ENCODE results near the gene SORCS2.

Gene SORCS2

DNA sequence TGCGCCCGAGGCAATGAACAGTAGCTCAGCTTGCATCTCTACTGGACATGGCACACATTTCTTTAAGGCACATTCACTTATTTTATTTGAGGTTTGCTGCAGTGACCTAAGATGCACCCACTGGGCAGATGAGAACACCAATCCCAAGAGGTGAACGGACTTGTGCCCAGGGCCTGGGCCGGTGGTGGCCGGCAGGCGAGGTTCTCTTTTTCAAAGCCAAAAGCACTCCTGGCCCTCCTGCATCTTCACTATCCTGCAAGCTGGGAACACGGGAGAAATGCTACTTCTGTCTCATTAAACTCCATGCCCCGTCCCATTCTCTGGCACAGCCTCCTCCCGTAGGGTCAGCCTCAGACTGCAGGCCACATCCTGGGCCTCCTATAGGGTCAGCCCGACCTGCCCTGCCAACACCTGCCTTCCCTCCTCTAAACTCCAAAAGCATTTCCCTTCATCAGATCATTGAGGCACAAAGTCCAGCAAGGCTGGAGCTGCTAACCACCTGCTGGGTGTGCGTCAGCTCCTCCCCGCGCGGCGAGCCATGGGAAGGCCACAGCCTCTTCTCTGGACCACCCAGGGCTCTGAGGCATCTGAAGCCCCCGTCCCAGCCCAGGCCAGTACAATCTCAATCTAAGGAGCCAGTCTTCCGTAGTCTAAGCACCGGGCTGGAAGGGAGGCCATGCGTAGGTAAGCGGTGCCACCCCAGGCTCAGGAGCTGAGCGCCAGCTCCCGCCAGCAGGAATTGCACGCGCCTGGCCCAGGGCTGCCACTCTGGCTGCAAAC, 581.3 kb downstream of the SORCS2 start:
- TF ChIP-seq, protein P1, sequence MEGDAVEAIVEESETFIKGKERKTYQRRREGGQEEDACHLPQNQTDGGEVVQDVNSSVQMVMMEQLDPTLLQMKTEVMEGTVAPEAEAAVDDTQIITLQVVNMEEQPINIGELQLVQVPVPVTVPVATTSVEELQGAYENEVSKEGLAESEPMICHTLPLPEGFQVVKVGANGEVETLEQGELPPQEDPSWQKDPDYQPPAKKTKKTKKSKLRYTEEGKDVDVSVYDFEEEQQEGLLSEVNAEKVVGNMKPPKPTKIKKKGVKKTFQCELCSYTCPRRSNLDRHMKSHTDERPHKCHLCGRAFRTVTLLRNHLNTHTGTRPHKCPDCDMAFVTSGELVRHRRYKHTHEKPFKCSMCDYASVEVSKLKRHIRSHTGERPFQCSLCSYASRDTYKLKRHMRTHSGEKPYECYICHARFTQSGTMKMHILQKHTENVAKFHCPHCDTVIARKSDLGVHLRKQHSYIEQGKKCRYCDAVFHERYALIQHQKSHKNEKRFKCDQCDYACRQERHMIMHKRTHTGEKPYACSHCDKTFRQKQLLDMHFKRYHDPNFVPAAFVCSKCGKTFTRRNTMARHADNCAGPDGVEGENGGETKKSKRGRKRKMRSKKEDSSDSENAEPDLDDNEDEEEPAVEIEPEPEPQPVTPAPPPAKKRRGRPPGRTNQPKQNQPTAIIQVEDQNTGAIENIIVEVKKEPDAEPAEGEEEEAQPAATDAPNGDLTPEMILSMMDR (IDR thresholded peaks at IDR 0.05; ENCODE audit: low read depth, low read length) = no peak
- no peak overlapping the region for H3K4me3 ChIP-seq (replicated peaks in 1 of 2; ENCODE audit: low read depth in 2 of 2, low read length in 2 of 2)
- no peak for DNase-seq (ENCODE audit: low read depth in 2 of 2)

DNA sequence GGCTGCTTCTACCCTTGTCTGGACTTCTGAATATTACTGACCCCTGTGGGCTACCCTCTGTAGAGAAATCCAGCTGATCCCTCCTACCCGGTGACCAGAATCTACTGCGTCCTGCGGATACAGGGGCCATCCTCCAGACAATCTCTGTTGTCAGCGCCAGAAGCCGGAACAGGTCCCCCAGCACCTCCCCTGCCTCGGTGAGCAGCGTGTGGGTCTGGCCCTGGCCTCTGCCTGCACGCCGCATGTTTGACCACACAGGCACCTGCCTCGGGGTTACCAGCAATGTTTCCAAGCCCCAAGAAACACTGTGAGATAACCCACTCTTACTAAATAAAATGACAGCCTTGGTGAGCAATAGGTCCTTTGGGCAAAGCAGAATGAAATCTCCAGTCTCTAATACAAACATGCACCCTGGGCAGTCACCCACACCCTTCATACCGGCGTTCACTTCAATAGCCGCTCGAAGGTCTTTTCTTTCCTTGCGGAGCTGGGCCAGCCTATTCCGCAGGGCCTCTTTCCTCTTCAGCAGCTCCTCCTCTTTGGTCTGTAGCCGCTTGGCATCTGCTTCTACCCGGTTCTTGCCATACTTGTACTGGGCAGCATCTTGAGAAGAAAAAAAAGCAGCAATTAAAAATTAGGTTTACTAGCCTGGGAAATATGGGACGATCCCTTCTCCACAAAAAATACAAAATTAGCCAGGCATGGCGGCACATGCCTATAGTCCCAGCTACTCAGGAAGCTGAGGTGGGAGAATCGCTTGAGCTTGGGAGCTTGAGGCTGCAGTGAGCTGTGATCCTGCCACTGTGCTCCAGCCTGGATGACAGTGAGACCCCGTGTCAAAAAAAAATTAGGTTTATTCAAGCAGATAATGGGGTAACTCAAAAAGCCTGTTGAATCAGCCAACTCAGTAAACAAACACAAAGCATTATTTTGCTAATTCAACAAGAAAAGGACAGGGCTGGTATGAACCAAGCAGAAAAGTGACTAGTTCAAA, 582.3 kb downstream of the SORCS2 start:
- H3K4me3 ChIP-seq (replicated peaks in 1 of 2; ENCODE audit: low read depth in 2 of 2, low read length in 2 of 2) = no peak overlapping the region
- DNase-seq (ENCODE audit: low read depth in 2 of 2) = no peak
- TF ChIP-seq, protein P1 (IDR thresholded peaks at IDR 0.05; ENCODE audit: low read depth, low read length) = no peak

DNA sequence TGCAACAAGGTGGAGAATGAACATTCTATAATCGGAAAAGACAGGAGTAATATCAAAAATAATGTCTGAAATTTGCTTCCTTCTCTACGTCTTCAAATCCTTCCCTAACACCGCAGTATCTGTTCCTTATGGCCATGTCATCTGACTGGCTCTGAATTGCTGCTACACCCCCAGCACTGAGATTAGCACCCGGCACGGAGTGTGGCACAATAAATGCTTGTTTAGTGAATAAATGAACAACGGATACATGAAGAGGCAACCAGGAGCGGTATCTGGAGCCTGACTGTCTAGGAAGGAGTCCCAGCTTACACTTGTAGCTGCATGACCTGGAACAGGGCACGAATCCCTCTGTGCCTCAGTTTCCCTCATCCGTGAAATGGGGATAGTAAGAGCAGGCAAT, 583.1 kb downstream of the SORCS2 start:
- TF ChIP-seq, protein P1 (IDR thresholded peaks at IDR 0.05; ENCODE audit: low read depth, low read length) = no peak
- H3K4me3 ChIP-seq (replicated peaks in 1 of 2; ENCODE audit: low read depth in 2 of 2, low read length in 2 of 2) = no peak overlapping the region
- no peak for DNase-seq (ENCODE audit: low read depth in 2 of 2)

DNA sequence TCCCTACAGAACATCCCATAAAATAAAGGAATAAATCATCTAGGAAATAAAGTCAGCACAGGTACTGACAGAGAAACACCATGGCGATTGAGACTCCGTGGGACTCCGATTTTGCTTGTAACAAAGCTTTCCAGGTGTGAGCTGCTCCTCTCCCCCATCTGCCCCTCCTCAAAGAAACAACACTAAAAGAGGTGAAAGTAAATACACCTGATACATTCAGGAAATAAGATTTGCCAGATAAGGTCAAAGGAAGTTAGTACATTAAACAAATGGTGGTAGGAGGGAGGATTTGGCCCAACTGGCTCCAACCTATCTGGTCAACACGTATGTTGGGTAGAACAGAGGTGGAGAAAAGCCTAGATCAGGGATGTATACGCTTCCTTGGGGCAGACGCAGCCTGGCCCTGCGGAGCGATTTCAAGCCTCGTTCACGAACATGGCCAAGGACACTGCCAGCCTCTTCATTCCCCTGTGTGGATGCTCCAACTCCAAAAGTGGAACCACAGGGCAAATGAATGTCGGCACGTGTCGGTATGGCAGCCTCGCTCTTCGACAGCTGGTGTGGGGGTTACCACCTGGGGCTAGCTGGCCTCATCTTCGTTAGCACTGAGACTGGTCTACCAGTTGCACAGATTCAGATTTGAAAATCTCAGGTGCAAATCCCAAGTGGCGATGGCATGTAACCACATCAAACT, 584.8 kb downstream of the SORCS2 start:
- TF ChIP-seq, protein P1 (IDR thresholded peaks at IDR 0.05; ENCODE audit: low read depth, low read length) = no peak
- DNase-seq (ENCODE audit: low read depth in 2 of 2) = no peak

DNA sequence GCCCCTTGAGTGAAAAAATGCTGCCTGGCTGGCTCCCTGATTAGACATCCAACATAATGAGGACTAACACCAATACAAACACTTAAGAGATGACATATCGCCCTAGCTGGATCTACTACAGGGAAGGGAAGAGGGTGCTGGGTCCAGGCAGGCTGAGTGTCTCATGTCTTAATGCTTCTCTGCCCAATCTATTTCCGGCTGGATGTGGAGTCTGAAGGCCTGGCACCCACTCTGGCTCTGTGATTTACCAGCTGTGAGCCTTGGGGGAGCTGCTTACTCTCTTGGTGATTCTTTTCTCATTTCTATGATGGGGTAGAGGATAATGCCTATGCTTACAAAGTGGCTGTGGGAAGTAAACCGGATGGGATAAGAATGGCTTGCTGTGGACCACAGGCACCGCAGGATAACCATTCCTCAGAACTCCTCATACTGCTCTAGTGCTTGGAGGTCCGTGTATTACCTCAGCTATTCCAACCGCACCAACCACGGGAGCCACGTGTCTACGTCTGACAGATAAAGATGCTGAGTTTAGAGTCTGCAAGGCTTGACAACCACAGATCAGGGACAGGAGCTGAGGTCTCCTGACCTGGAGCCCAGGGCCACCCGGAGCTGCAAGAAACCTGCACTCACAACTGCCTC, 585.7 kb downstream of the SORCS2 start:
- TF ChIP-seq, protein P1 (IDR thresholded peaks at IDR 0.05; ENCODE audit: low read depth, low read length) = no peak
- no peak for DNase-seq (ENCODE audit: low read depth in 2 of 2)
- no peak overlapping the region for H3K4me3 ChIP-seq (replicated peaks in 1 of 2; ENCODE audit: low read depth in 2 of 2, low read length in 2 of 2)

More for the DNA sequence above, 584.8 kb downstream of the SORCS2 start:
- no peak overlapping the region for H3K4me3 ChIP-seq (replicated peaks in 1 of 2; ENCODE audit: low read depth in 2 of 2, low read length in 2 of 2)
